OCI-LY7 (cell line): ENCODE data around the gene NTM.

Experiments
- EZH2phosphoT487 ChIP-seq: fragments of 200-600 bp; sonication (generic); IDR thresholded peaks from 2 replicates; pipeline ENCODE4 v1.6.1; 2018; ENCODE audit warnings: low read depth, borderline replicate concordance, mild to moderate bottlenecking, mixed run types, antibody characterized with exemption, low read length, moderate library complexity, mixed read lengths
- TF ChIP-seq, protein P1 (sequence below): fragments of 200-600 bp; sonication (generic); conservative IDR thresholded peaks from 2 replicates; pipeline ENCODE4 v1.5.1; 2014; ENCODE audit warnings: mild to moderate bottlenecking, antibody characterized with exemption, low read length, moderate library complexity, mixed read lengths

DNA sequence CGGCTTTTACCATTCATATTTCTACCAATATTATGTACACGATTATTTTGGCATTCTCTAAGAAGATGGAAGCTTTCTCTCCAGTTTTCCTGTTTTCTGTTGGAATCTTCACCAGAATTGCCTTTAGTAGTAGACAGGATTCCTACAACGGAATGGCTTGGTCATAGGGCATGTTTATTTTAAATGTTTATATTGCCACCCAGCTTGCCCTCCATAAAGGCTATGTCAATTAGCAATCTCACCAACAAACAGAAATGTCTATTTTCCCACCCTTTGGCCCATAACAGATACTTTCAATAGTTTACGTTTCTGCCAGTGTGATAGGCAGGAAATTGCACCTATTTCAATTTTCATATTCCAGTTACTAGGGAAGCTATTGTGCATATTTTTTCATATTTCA, 893.5 kb downstream of the NTM start:
- TF ChIP-seq, protein P1, sequence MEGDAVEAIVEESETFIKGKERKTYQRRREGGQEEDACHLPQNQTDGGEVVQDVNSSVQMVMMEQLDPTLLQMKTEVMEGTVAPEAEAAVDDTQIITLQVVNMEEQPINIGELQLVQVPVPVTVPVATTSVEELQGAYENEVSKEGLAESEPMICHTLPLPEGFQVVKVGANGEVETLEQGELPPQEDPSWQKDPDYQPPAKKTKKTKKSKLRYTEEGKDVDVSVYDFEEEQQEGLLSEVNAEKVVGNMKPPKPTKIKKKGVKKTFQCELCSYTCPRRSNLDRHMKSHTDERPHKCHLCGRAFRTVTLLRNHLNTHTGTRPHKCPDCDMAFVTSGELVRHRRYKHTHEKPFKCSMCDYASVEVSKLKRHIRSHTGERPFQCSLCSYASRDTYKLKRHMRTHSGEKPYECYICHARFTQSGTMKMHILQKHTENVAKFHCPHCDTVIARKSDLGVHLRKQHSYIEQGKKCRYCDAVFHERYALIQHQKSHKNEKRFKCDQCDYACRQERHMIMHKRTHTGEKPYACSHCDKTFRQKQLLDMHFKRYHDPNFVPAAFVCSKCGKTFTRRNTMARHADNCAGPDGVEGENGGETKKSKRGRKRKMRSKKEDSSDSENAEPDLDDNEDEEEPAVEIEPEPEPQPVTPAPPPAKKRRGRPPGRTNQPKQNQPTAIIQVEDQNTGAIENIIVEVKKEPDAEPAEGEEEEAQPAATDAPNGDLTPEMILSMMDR = no peak
- no peak for TF ChIP-seq EZH2phosphoT487
